ENCODE results near the gene KCTD5. TPM values are rescaled to one million over a fixed set of nuclear protein-coding genes. Genes with fewer than 3 reads are reported as not detected.

The KCTD5 gene
- total RNA-seq, 3 donors from 2014 or later (not counting 1 experiment from before 2014, with no cell fraction given) = 34.2 to 37.9 (median 36.5) TPM

DNA sequence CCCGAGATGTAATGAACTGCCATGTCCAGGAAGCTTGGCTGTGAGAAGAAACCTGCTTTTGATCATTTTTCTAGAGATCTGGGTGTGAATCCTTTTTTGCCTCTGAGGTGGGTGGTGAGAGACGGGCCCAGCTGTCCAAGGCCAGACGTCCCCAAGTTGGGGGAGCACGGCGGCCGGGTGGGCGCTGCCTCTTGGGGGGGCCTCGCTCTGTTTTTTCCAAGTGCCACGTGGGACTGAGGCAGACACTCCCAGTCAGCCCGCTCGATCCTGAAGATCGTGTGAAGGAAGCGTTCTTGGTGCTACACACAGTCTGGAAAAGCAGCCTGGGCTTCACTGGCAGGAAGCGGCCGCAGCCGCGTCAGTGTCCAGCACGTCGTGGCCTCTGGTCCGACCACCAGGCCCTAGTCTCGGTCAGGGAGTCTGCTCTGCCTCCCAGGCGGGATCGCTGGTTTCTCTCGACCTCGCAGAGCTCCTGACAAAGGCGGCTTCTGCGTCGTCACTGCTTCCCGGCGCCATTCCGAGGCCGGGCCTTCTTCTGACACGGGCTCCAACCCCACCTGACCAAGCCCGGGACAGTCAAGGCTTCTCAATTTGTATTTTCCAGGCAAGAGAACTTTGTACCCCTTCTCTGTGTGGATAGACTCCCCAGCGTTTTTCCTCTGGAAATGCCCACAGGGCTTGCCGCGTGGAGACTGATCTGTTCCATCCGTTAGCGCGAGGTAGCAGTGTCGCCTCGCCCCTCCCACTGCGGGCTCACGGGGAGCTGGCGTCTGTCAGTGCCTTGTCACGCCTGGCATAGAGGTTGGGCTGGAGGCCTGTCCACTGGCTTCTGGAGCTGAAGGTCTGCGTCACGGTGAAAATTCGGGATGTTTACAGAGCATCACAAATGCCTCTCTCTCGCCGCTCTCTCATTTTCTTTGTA lies 25.3 kb downstream of the KCTD5 start:
- Histone ChIP-seq H3K4me3 (ENCODE audit: low read length) (no peak overlapping the region), H3K4me1 (ENCODE audit: control insufficient read depth, insufficient read depth, low read length) (no peaks in the 10 kb centered on the region), H3K27ac (ENCODE audit: low read length) (no peak overlapping the region), H3K9me3 (ENCODE audit: control insufficient read depth, insufficient read depth, low read length) (no peaks in the 10 kb centered on the region), H3K36me3 (ENCODE audit: control insufficient read depth, insufficient read depth, low read length) (peaks cover 42% of the 10 kb centered on the region), H3K27me3 (ENCODE audit: control insufficient read depth, insufficient read depth, low read length) (no peaks in the 10 kb centered on the region)
- Mint-ChIP-seq H3K9me3 (no peaks in the 10 kb centered on the region), H3K4me1 (no peaks in the 10 kb centered on the region), H3K27me3 (ENCODE audit: low read depth in 2 of 2) (no peaks in the 10 kb centered on the region), H3K4me3 (no peak overlapping the region), H3K36me3 (no peaks in the 10 kb centered on the region), H3K27ac (no peak overlapping the region)
- DNase-seq (no peak), ATAC-seq (no peak)
- WGBS (ENCODE audit: insufficient coverage) = 96% methylated on average over 51 of the region's 51 CpGs
- TF ChIP-seq, protein P1, sequence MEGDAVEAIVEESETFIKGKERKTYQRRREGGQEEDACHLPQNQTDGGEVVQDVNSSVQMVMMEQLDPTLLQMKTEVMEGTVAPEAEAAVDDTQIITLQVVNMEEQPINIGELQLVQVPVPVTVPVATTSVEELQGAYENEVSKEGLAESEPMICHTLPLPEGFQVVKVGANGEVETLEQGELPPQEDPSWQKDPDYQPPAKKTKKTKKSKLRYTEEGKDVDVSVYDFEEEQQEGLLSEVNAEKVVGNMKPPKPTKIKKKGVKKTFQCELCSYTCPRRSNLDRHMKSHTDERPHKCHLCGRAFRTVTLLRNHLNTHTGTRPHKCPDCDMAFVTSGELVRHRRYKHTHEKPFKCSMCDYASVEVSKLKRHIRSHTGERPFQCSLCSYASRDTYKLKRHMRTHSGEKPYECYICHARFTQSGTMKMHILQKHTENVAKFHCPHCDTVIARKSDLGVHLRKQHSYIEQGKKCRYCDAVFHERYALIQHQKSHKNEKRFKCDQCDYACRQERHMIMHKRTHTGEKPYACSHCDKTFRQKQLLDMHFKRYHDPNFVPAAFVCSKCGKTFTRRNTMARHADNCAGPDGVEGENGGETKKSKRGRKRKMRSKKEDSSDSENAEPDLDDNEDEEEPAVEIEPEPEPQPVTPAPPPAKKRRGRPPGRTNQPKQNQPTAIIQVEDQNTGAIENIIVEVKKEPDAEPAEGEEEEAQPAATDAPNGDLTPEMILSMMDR (IDR thresholded peaks at IDR 0.05) = no peak
- intact Hi-C loops (cut with micrococcal nuclease) = no loop called here

GRCh38 chr16:2708290-2708639 lies 25.9 kb downstream of the KCTD5 start:
- no peak overlapping the region for H3K4me3 Mint-ChIP-seq
- intact Hi-C loops (cut with micrococcal nuclease) = no loop called here
- no peaks in the 10 kb centered on the region for H3K9me3 Mint-ChIP-seq
- peaks cover 35% of the 10 kb centered on the region for H3K36me3 ChIP-seq (ENCODE audit: control insufficient read depth, insufficient read depth, low read length)
- no peaks in the 10 kb centered on the region for H3K27me3 Mint-ChIP-seq (ENCODE audit: low read depth in 2 of 2)
- H3K4me1 Mint-ChIP-seq = no peaks in the 10 kb centered on the region
- DNase-seq (no peak), ATAC-seq (no peak)
- H3K27ac Mint-ChIP-seq = no peak overlapping the region
- no peaks in the 10 kb centered on the region for H3K36me3 Mint-ChIP-seq
- no peaks in the 10 kb centered on the region for H3K4me1 ChIP-seq (ENCODE audit: control insufficient read depth, insufficient read depth, low read length)
- 97% methylated on average over 14 of the region's 14 CpGs for WGBS (ENCODE audit: insufficient coverage)
- TF ChIP-seq, protein P1 (IDR thresholded peaks at IDR 0.05) = no peak
- H3K27me3 ChIP-seq (ENCODE audit: control insufficient read depth, insufficient read depth, low read length) = no peaks in the 10 kb centered on the region
- no peak overlapping the region for H3K4me3 ChIP-seq (ENCODE audit: low read length)
- no peaks in the 10 kb centered on the region for H3K9me3 ChIP-seq (ENCODE audit: control insufficient read depth, insufficient read depth, low read length)
- H3K27ac ChIP-seq (ENCODE audit: low read length) = no peak overlapping the region

DNA sequence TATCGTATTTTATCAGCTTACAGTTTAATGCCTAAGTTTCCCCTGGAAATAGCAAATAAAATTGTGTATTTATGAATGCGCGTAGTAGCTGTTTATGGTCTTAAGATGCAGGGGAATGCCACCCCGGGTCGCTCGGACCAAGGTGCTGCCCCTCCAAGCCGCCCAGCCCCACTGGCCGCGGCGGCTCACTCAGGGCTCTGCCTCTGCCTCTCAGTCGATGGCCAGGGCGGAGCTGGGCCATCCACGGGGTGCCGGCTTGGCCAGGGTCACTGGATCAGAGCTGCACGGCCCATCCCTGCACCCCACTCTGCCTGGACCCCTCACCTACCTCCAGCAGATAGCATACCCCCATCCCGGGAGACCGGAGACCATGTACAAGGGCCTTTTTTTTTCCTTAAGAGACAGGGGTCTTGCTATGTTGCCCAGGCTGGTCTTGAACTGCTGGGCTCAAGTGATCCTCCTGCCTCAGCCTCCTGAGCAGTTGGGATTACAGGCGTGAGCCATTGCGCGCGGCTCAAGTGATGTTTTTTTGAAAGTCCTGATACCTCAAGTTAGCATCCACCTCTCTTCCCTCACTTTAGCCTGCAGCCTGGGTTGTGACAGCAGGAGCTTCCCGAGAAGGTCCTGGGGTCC lies 26.7 kb downstream of the KCTD5 start:
- H3K4me3 ChIP-seq (ENCODE audit: low read length) = no peak overlapping the region
- no peak overlapping the region for H3K27ac ChIP-seq (ENCODE audit: low read length)
- no peaks in the 10 kb centered on the region for H3K27me3 ChIP-seq (ENCODE audit: control insufficient read depth, insufficient read depth, low read length)
- H3K9me3 ChIP-seq (ENCODE audit: control insufficient read depth, insufficient read depth, low read length) = no peaks in the 10 kb centered on the region
- Mint-ChIP-seq H3K4me3 (no peak overlapping the region), H3K4me1 (no peaks in the 10 kb centered on the region), H3K9me3 (no peaks in the 10 kb centered on the region), H3K27ac (no peak overlapping the region), H3K36me3 (no peaks in the 10 kb centered on the region), H3K27me3 (ENCODE audit: low read depth in 2 of 2) (peaks cover 0 to 2% of the 10 kb centered on the region in 2 donors)
- intact Hi-C loops (cut with micrococcal nuclease) = no loop called here
- DNase-seq (no peak), ATAC-seq (no peak)
- H3K36me3 ChIP-seq (ENCODE audit: control insufficient read depth, insufficient read depth, low read length) = peaks cover 35% of the 10 kb centered on the region
- 96% methylated on average over 22 of the region's 22 CpGs for WGBS (ENCODE audit: insufficient coverage)
- TF ChIP-seq, protein P1 (IDR thresholded peaks at IDR 0.05) = no peak
- no peaks in the 10 kb centered on the region for H3K4me1 ChIP-seq (ENCODE audit: control insufficient read depth, insufficient read depth, low read length)

All from natural killer cell (primary cell).